Left lung (tissue), 8 donors: ENCODE results near the gene RGPD4. TPM values are rescaled to one million over a fixed set of nuclear protein-coding genes. Genes with fewer than 3 reads are reported as not detected.

ENCODE experiments used
- polyA plus RNA-seq, 6 donors: library from polyadenylated mRNA; unstranded; fragments of 120-200 nt; gene quantifications; one replicate each; pipeline ENCODE4 v1.2.1, GENCODE V29; 2013; ENCODE audit not compliant: insufficient read length in 6 of 6
- total RNA-seq, 2 donors: library from RNA; stranded (reverse); fragmentation: NEBNext Ultra II Directional; extraction: Animal tissue kit (Norgen Biotek cat#: 25700); gene quantifications; one replicate each; pipeline ENCODE4 v1.2.1, GENCODE V29; 2021
- donor health status: DM: no; HTN: yes; CAD: no.
- donor health status: DM: no; HTN: no; CAD: no.

The RGPD4 gene
- total and polyA plus RNA-seq, 8 donors, result 0.04 to 0.29 (median 0.14) TPM; not detected in 5

Other genes with a start within 250 kb of the RGPD4 start
- under 1 TPM; 0.23 to 0.84 TPM for gene SLC5A7, start 159.6 kb downstream of the RGPD4 start, total RNA-seq
- gene SLC5A7, start 159.6 kb downstream of the RGPD4 start, polyA plus RNA-seq, result under 1 TPM; 0.05 to 0.19 (median 0.07) TPM